ENCODE results near the gene RNASET2.

RNASET2 gene

DNA sequence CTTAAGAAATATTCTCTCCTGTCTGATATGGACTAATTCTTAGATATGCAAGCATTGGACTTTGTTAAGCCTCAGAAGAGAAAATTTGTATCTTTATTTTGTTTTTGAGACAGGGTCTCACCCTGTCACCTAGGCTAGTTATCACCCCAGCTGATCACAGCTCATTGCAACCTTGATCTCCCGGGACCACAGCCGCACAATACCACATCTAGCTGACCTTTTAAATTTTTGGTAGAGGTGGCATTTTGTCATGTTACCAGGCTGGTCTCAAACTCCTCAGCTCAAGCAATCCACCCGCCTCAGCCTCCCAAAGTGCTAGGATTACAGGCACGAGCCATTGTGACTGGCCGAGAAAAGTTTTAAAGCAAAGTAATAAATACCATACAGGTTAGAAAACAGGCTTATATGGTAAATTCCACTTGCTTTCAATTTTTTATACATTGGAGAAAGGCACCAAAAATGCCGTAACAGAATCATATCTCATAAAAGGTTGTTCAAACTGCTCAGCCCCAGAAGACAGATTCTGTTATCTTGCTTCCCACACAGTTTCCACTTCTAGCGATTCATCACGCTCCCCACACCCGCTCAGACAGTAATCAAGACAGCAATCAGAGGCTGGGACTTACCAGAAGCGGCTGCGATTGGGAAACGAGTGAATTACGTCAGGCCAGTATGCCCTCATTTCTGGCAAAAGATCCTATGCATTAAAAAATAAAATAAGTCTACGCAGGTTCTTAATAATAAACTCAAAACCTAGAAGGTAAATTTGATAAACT, 13.8 kb downstream of the RNASET2 start:
- H3K36me3 Mint-ChIP-seq (ENCODE audit: low read depth) = peaks cover 63% of the 10 kb centered on the region
- no peaks in the 10 kb centered on the region for H3K9me3 Mint-ChIP-seq
- H3K27ac Mint-ChIP-seq = peak overlapping the region; percentile 77
- H3K4me1 Mint-ChIP-seq (ENCODE audit: low read depth) = peaks cover 35% of the 10 kb centered on the region
- no peaks in the 10 kb centered on the region for H3K27me3 Mint-ChIP-seq
- H3K4me3 Mint-ChIP-seq = no peak overlapping the region

DNA sequence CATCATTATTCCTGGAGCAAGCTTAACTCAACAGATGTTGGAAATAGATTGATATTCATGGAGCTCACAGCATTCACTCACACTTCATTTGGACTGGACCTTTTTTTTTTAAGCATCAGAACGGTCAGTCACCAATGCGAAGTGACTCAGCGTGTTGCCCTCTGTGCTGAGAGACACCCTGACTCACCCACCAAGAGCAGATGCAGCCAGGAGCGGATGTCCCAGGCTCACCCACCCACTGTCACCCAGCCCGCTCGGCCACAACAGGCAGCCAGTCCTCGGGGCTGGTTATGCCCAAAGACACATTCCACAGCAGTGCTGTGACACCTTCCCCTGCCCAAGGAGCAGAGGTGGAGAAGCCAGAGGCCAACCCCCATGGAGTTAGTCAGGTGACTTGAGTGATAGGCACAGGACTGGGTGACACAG, 15.7 kb downstream of the RNASET2 start:
- no peaks in the 10 kb centered on the region for H3K27me3 Mint-ChIP-seq
- H3K27ac Mint-ChIP-seq = peak overlapping the region; percentile 16
- peaks cover 46% of the 10 kb centered on the region for H3K4me1 Mint-ChIP-seq (ENCODE audit: low read depth)
- peaks cover 57% of the 10 kb centered on the region for H3K36me3 Mint-ChIP-seq (ENCODE audit: low read depth)
- no peak overlapping the region for H3K4me3 Mint-ChIP-seq
- H3K9me3 Mint-ChIP-seq = no peaks in the 10 kb centered on the region

- no peaks in the 10 kb centered on the region for H3K27me3 Mint-ChIP-seq
- no peak overlapping the region for H3K27ac Mint-ChIP-seq
- H3K4me3 Mint-ChIP-seq = no peak overlapping the region
- peaks cover 46% of the 10 kb centered on the region for H3K4me1 Mint-ChIP-seq (ENCODE audit: low read depth)
- no peaks in the 10 kb centered on the region for H3K9me3 Mint-ChIP-seq
- peaks cover 57% of the 10 kb centered on the region for H3K36me3 Mint-ChIP-seq (ENCODE audit: low read depth)
Observed at GRCh38 chr6:166939894-166940293, 16.5 kb downstream of the RNASET2 start.

- no peaks in the 10 kb centered on the region for H3K27me3 Mint-ChIP-seq
- H3K27ac Mint-ChIP-seq = no peak overlapping the region
- peaks cover 61% of the 10 kb centered on the region for H3K36me3 Mint-ChIP-seq (ENCODE audit: low read depth)
- peaks cover 46% of the 10 kb centered on the region for H3K4me1 Mint-ChIP-seq (ENCODE audit: low read depth)
- no peak overlapping the region for H3K4me3 Mint-ChIP-seq
- no peaks in the 10 kb centered on the region for H3K9me3 Mint-ChIP-seq
Observed at GRCh38 chr6:166939345-166939744, 17.0 kb downstream of the RNASET2 start.

- Mint-ChIP-seq H3K27me3 (no peaks in the 10 kb centered on the region), H3K4me3 (no peak overlapping the region), H3K9me3 (no peaks in the 10 kb centered on the region), H3K4me1 (ENCODE audit: low read depth) (peaks cover 46% of the 10 kb centered on the region), H3K27ac (no peak overlapping the region), H3K36me3 (ENCODE audit: low read depth) (peaks cover 61% of the 10 kb centered on the region)
Observed at GRCh38 chr6:166938704-166939103, 17.6 kb downstream of the RNASET2 start.

- H3K9me3 Mint-ChIP-seq = no peaks in the 10 kb centered on the region
- peaks cover 56% of the 10 kb centered on the region for H3K36me3 Mint-ChIP-seq (ENCODE audit: low read depth)
- H3K4me1 Mint-ChIP-seq (ENCODE audit: low read depth) = peaks cover 42% of the 10 kb centered on the region
- no peak overlapping the region for H3K4me3 Mint-ChIP-seq
- H3K27me3 Mint-ChIP-seq = no peaks in the 10 kb centered on the region
- H3K27ac Mint-ChIP-seq = no peak overlapping the region
Observed at GRCh38 chr6:166938150-166938549, 18.2 kb downstream of the RNASET2 start.

DNA sequence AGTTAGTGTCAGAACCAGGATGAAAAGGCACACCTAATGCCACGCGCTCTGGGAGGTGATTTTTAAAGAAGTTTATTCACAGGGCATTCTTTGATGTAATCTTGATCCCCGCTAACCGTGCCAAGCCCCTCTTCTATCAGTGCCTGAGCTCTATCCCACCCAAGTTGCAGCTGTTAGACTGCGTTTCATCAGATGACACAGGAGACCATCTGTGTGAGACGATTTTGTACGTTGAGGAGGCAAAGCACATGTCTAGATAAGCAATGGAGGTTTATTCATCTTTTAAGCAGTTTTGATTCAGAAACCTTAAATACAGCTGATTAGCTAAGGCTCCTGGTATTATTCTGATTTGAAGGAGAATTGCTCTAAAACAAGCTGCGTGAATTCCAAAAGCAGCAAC, 18.6 kb downstream of the RNASET2 start:
- Mint-ChIP-seq H3K4me3 (no peak overlapping the region), H3K27ac (peak overlapping the region; percentile 8), H3K36me3 (ENCODE audit: low read depth) (peaks cover 57% of the 10 kb centered on the region), H3K27me3 (no peaks in the 10 kb centered on the region), H3K4me1 (ENCODE audit: low read depth) (peaks cover 38% of the 10 kb centered on the region), H3K9me3 (no peaks in the 10 kb centered on the region)

- peak overlapping the region; percentile 16 for H3K27ac Mint-ChIP-seq
- H3K27me3 Mint-ChIP-seq = no peaks in the 10 kb centered on the region
- H3K4me3 Mint-ChIP-seq = no peak overlapping the region
- H3K4me1 Mint-ChIP-seq (ENCODE audit: low read depth) = peaks cover 24% of the 10 kb centered on the region
- H3K36me3 Mint-ChIP-seq (ENCODE audit: low read depth) = peaks cover 55% of the 10 kb centered on the region
- H3K9me3 Mint-ChIP-seq = no peaks in the 10 kb centered on the region
Observed at GRCh38 chr6:166936079-166936787, 20.1 kb downstream of the RNASET2 start.

- Mint-ChIP-seq H3K4me3 (no peak overlapping the region), H3K36me3 (ENCODE audit: low read depth) (peaks cover 54% of the 10 kb centered on the region), H3K27ac (no peak overlapping the region), H3K27me3 (no peaks in the 10 kb centered on the region), H3K9me3 (no peaks in the 10 kb centered on the region), H3K4me1 (ENCODE audit: low read depth) (peaks cover 28% of the 10 kb centered on the region)
Observed at GRCh38 chr6:166935353-166935752, 21.0 kb downstream of the RNASET2 start.

DNA sequence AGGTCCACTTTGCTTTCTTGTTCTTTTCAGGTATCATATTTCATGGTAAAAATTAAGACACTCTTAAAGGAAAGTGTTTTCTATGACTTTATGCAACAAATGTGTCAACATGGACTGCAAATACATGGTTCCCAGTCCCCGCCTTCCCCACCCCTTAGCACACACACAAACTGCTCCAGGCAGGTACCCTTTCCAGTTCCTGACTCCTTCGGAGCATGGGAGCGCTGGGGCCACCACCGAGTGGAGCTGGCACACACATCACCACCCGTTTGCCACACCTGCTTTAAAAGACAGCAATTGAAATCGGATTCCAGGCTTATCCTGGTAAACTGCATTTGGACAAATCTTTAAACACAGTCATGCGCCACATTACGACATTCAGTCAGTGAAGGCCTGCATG, 22.2 kb downstream of the RNASET2 start:
- Mint-ChIP-seq H3K36me3 (ENCODE audit: low read depth) (peaks cover 50% of the 10 kb centered on the region), H3K27me3 (no peaks in the 10 kb centered on the region), H3K9me3 (no peaks in the 10 kb centered on the region), H3K27ac (no peak overlapping the region), H3K4me1 (ENCODE audit: low read depth) (peaks cover 30% of the 10 kb centered on the region), H3K4me3 (no peak overlapping the region)

DNA sequence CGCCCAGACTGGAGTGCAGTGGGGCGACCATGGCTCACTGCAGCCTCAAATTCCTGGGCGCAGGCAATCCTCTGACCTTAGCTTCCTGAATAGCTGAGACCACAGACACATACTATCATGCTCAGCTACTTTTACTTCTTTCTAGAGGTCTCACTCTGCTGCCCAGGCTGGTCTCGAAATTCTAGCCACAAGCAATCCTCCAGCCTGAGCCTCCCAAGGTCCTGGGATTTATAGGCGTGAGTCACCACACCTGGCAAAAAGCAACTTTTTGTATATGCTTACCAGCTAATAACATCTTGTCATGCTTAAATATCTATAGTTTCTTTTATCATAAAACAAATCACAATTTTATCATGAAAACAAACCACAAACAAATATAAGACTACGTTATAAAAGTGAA, 23.0 kb downstream of the RNASET2 start:
- no peaks in the 10 kb centered on the region for H3K9me3 Mint-ChIP-seq
- H3K4me1 Mint-ChIP-seq (ENCODE audit: low read depth) = peaks cover 33% of the 10 kb centered on the region
- no peak overlapping the region for H3K4me3 Mint-ChIP-seq
- peaks cover 44% of the 10 kb centered on the region for H3K36me3 Mint-ChIP-seq (ENCODE audit: low read depth)
- H3K27me3 Mint-ChIP-seq = no peaks in the 10 kb centered on the region
- H3K27ac Mint-ChIP-seq = no peak overlapping the region

DNA sequence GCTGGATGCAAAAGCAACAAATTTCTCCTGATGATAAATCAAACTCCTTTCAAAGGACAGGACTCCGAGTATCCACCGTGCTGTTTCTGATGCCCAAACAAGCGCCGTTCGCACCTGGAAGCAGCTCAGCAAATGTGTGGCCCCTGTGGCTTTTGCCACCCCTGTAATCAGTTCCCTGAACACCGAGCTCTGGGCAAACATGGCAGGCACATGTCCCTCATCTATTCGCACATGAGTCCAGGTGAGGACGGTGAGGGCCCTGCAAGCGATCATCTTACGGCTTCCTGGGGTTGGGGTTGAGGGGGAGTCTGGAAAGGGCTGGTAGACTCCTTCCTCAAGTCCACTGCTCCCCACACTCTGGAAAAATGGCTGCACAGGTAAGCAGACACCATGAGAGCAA, 23.7 kb downstream of the RNASET2 start:
- Mint-ChIP-seq H3K9me3 (no peaks in the 10 kb centered on the region), H3K4me1 (ENCODE audit: low read depth) (peaks cover 31% of the 10 kb centered on the region), H3K36me3 (ENCODE audit: low read depth) (peaks cover 36% of the 10 kb centered on the region), H3K27ac (no peak overlapping the region), H3K4me3 (no peak overlapping the region), H3K27me3 (no peaks in the 10 kb centered on the region)

GRCh38 chr6:166932116-166932515, 24.2 kb downstream of the RNASET2 start:
- Mint-ChIP-seq H3K4me1 (ENCODE audit: low read depth) (peaks cover 30% of the 10 kb centered on the region), H3K27ac (no peak overlapping the region), H3K9me3 (no peaks in the 10 kb centered on the region), H3K4me3 (no peak overlapping the region), H3K36me3 (ENCODE audit: low read depth) (peaks cover 34% of the 10 kb centered on the region), H3K27me3 (no peaks in the 10 kb centered on the region)

- H3K4me3 Mint-ChIP-seq = no peak overlapping the region
- H3K9me3 Mint-ChIP-seq = no peaks in the 10 kb centered on the region
- peaks cover 24% of the 10 kb centered on the region for H3K4me1 Mint-ChIP-seq (ENCODE audit: low read depth)
- H3K27ac Mint-ChIP-seq = no peak overlapping the region
- H3K27me3 Mint-ChIP-seq = no peaks in the 10 kb centered on the region
- H3K36me3 Mint-ChIP-seq (ENCODE audit: low read depth) = peaks cover 28% of the 10 kb centered on the region
Observed at GRCh38 chr6:166931426-166931970, 24.9 kb downstream of the RNASET2 start.

- Mint-ChIP-seq H3K4me3 (no peak overlapping the region), H3K36me3 (ENCODE audit: low read depth) (peaks cover 24% of the 10 kb centered on the region), H3K4me1 (ENCODE audit: low read depth) (peaks cover 19% of the 10 kb centered on the region), H3K27ac (peak overlapping the region; percentile 31), H3K9me3 (no peaks in the 10 kb centered on the region), H3K27me3 (no peaks in the 10 kb centered on the region)
Observed at GRCh38 chr6:166930354-166930891, 25.9 kb downstream of the RNASET2 start.

Data from stimulated activated naive CD8-positive, alpha-beta T cell treated with anti-CD3 and anti-CD28 coated beads, Interleukin-15, Interleukin-2, amounts not matched to agents 100 ng/mL and 50 ng/mL, for 24 hours (primary cell).